HG02884 (cell line): ENCODE measurements around the gene ZNF22.
A peak's percentile ranks its signal among the peaks of the same experiment; 100 is the strongest.

Experiments
- ATAC-seq: cut with Tn5 transposase; IDR thresholded peaks from one replicate; pipeline ENCODE4 v1.9.1; 2021; ENCODE audit warnings: mild to moderate bottlenecking, moderate library complexity; ENCODE audit not compliant: unreplicated experiment

Gene ZNF22

GRCh38 chr10:44975431-44976331 lies 25.0 kb upstream of the ZNF22 start:
- ATAC-seq, result no peak

GRCh38 chr10:44976352-44977198 lies 24.1 kb upstream of the ZNF22 start:
- ATAC-seq, result no peak

- ATAC-seq, result no peak
Observed at GRCh38 chr10:44977287-44978212, 23.2 kb upstream of the ZNF22 start.

GRCh38 chr10:44978213-44978569 lies 22.5 kb upstream of the ZNF22 start:
- ATAC-seq, result no peak

GRCh38 chr10:44978570-44979280 lies 22.0 kb upstream of the ZNF22 start, which contains the start of gene DEPP1:
TSS of gene DEPP1 (minus strand) at chr10:44978809. CDS start at chr10:44978030, 779 bp downstream.
- no peak for ATAC-seq

- no peak for ATAC-seq
Observed at GRCh38 chr10:44979281-44980191, 21.2 kb upstream of the ZNF22 start.

GRCh38 chr10:44980309-44981171 lies 20.2 kb upstream of the ZNF22 start:
- no peak for ATAC-seq

- peak; percentile 82 for ATAC-seq
Observed at GRCh38 chr10:44981172-44982113, 19.3 kb upstream of the ZNF22 start.

- ATAC-seq, result no peak
Observed at GRCh38 chr10:44982114-44982460, 18.6 kb upstream of the ZNF22 start.

GRCh38 chr10:44982496-44982895 lies 18.2 kb upstream of the ZNF22 start:
- ATAC-seq, result no peak

GRCh38 chr10:44983066-44983894 lies 17.4 kb upstream of the ZNF22 start:
- ATAC-seq, result no peak

- ATAC-seq, result no peak
Observed at GRCh38 chr10:44983895-44984278, 16.8 kb upstream of the ZNF22 start.

- ATAC-seq, result no peak
Observed at GRCh38 chr10:44984671-44985101, 16.0 kb upstream of the ZNF22 start.

GRCh38 chr10:44985175-44985681 lies 15.5 kb upstream of the ZNF22 start:
- ATAC-seq, result no peak

GRCh38 chr10:44986179-44986578 lies 14.5 kb upstream of the ZNF22 start:
- ATAC-seq, result no peak

GRCh38 chr10:44986670-44987069 lies 14.1 kb upstream of the ZNF22 start:
- no peak for ATAC-seq
